Esophagus muscularis mucosa (tissue), 3 donors: ENCODE measurements around the gene EXOC1.

Experiments used
- POLR2A ChIP-seq: fragments of 450-650 bp; IDR thresholded peaks from one replicate; pipeline ENCODE4 v1.6.1; 2017; ENCODE audit warnings: antibody characterized with exemption, moderate library complexity, mild to moderate bottlenecking, low read depth
- POLR2AphosphoS5 ChIP-seq, 2 donors: sonication (generic); formaldehyde crosslinking; IDR thresholded peaks; one replicate each; pipeline ENCODE4 v1.6.1; 2017; ENCODE audit warnings: antibody characterized with exemption in 2 of 2
- TF ChIP-seq, protein P1 (sequence below), 3 experiments: fragments of 200-600 bp in 2 of 3; fragments of 450-650 bp in 1 of 3; sonication (generic) in 2 of 3; IDR thresholded peaks; one replicate each; pipeline ENCODE4 v1.5.1; 2017 to 2019; ENCODE audit warnings: antibody characterized with exemption in 3 of 3, mild to moderate bottlenecking in 2 of 3, moderate library complexity in 1 of 3

DNA sequence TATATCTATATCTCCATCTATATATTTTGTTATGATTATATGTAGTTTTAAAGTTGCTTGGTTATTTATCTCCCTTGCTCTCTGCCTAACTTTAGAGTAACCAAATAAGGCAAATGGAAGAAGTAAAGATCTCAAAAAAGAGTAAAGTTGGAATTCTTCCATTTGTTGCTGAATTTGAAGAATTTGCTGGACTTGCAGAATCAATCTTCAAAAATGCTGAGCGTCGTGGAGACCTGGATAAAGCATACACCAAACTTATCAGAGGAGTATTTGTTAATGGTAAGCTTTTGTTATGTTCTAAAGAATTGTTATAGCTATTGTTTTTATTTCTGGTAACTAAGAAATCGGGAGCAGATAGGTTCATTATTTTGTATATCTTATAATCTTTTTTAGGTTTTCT lies 43.2 kb downstream of the EXOC1 start:
- TF ChIP-seq POLR2A (no peak), POLR2AphosphoS5 (IDR thresholded peaks at IDR 0.05) (no peak)
- TF ChIP-seq, protein P1, sequence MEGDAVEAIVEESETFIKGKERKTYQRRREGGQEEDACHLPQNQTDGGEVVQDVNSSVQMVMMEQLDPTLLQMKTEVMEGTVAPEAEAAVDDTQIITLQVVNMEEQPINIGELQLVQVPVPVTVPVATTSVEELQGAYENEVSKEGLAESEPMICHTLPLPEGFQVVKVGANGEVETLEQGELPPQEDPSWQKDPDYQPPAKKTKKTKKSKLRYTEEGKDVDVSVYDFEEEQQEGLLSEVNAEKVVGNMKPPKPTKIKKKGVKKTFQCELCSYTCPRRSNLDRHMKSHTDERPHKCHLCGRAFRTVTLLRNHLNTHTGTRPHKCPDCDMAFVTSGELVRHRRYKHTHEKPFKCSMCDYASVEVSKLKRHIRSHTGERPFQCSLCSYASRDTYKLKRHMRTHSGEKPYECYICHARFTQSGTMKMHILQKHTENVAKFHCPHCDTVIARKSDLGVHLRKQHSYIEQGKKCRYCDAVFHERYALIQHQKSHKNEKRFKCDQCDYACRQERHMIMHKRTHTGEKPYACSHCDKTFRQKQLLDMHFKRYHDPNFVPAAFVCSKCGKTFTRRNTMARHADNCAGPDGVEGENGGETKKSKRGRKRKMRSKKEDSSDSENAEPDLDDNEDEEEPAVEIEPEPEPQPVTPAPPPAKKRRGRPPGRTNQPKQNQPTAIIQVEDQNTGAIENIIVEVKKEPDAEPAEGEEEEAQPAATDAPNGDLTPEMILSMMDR (IDR thresholded peaks at IDR 0.05), result no peak
